Retinal pigment epithelial cell (primary cell): ENCODE data around the gene KCNAB2.
"Not testable (repeated sequence)": the region's sequence is repeated elsewhere in the genome, so short reads cannot be mapped to it uniquely, and the experiment has no call there.

ENCODE experiments used
- DNase-seq: peaks from one replicate; pipeline ENCODE4 v3.0.0-alpha.2; 2010; ENCODE audit warnings: low read depth
- H3K4me3 ChIP-seq: 2 replicates; pipeline ENCODE4 v1.5.1; 2011; ENCODE audit warnings: mild to moderate bottlenecking, low read length, control low read depth, moderate library complexity
- CTCF ChIP-seq: conservative IDR thresholded peaks from 2 replicates; pipeline ENCODE4 v1.5.1; 2011; ENCODE audit warnings: low read depth, low read length, control low read depth, inconsistent platforms

KCNAB2 gene

GRCh38 chr1:6016191-6016865 lies 29.4 kb upstream of the KCNAB2 start:
- no peak overlapping the region for H3K4me3 ChIP-seq
- no peak for TF ChIP-seq CTCF
- DNase-seq = peak; percentile 60

GRCh38 chr1:6017654-6018053 lies 28.0 kb upstream of the KCNAB2 start:
- not testable (repeated sequence) for DNase-seq, H3K4me3 ChIP-seq

GRCh38 chr1:6019166-6019845 lies 26.4 kb upstream of the KCNAB2 start:
- no peak overlapping the region for H3K4me3 ChIP-seq
- no peak for TF ChIP-seq CTCF
- no peak for DNase-seq

- H3K4me3 ChIP-seq = no peak overlapping the region
- TF ChIP-seq CTCF = no peak
- no peak for DNase-seq
These were observed 23.5 kb upstream of the KCNAB2 start for GRCh38 chr1:6022193-6022592.

GRCh38 chr1:6023346-6023745 lies 22.3 kb upstream of the KCNAB2 start:
- TF ChIP-seq CTCF = no peak
- no peak overlapping the region for H3K4me3 ChIP-seq
- no peak for DNase-seq

GRCh38 chr1:6024376-6024775 lies 21.3 kb upstream of the KCNAB2 start:
- DNase-seq = no peak
- no peak overlapping the region for H3K4me3 ChIP-seq
- no peak for TF ChIP-seq CTCF

GRCh38 chr1:6025269-6026094 lies 20.2 kb upstream of the KCNAB2 start:
- H3K4me3 ChIP-seq = peak overlapping the region; percentile 44
- TF ChIP-seq CTCF = no peak
- peak; percentile 79 for DNase-seq
